CD1c-positive myeloid dendritic cell (primary cell): Measurements from ENCODE around the gene BICRAL.

Experiments used
- DNase-seq: peaks from one replicate; pipeline ENCODE4 v3.0.0-alpha.2; 2016; ENCODE audit errors: extremely low spot score

Gene BICRAL

DNA sequence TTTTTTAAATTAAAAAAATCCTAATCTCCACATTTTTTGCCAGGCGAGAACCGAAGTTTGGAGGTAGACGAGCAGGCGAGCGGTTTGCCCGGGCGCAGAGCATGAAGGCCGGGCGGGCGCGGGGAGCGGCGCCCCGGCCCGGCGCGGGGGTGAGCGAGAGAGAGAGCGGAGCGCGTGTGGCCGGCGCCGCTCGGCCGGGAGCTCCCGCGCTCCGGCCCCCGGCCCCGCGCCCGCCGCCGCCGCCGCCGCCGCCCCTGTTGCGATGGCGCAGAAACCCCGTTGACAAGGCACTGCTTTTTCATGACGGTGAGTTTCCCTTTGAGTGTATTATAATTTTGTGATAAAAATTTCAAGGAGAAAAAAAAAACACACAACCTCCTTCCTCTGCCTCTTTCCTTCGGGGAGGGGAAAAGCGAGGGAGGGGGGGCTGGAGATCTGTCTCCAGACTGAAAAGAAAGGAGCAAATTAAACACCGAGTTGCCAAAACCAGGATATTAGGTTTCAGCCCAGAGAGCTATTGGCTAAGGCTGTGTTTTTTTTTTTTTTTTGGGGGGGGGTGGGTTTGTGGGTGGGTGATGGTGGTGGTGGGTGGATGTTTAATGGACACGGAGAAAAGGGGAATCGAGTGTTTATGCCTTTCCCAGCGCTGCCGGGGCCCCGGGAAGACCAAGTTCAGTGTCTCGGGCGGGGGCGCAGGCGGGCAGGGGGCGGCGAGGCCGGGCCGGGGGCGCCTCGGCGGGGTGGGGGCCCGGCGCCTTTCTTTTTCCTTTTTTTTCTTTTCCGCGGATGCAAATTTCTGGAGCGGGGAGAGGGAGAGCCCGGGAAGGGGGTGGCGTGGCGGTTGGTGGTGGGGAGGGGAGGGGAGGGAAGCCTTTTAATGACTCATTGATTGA lies at the start of gene BICRAL:
Gene BICRAL (plus strand): TSS at position 257 of the 893 bp plus-strand sequence. CDS start 39,971 bp downstream, outside the sequence.
- peak; percentile 78 for DNase-seq

GRCh38 chr6:42733867-42734481 lies 47.9 kb upstream of the BICRAL start:
- peak; percentile 43 for DNase-seq

DNA sequence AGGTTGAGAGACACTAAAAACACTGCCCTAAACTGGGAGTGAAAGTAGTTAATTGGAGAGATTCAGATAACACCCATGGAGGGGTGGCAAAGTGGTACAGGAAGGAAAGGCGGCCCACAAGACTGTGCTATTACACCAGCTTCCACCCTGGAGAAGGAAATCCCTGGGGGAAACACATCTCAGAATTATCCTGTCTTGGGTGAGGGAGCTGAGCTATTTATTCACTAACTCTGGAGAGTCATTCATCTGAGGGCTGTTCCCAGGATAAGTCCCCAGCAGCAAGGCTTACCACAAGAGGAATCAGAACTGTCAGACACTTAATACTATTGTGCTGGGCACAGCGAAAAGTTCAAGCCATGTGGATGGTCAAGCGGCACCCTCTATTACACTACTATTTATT lies 45.9 kb upstream of the BICRAL start:
- DNase-seq, result no peak

DNA sequence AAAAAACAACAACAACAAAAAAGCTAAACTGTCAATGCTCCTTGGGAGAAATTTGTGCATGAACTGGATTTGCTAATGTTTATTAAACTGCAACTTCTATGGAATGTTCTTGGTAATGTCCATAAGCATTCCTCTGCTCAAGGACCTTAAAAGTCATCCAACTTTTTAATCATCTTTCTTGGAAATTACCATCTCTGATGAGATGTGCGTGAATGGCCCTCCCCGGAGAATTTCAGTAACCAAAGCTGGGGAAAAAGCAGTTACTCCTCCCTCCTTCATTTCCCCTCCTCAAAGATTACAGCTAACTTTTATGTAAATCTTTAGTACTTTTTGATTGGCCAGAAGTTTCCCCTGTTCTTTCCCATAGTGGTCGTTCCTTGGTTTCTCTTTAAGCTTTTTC lies 41.1 kb upstream of the BICRAL start:
- DNase-seq, result no peak

- no peak for DNase-seq
These were observed 39.5 kb upstream of the BICRAL start for GRCh38 chr6:42742116-42742894.

- DNase-seq, result no peak
These were observed 37.4 kb upstream of the BICRAL start for GRCh38 chr6:42744351-42744893.

GRCh38 chr6:42745083-42745639 lies 36.7 kb upstream of the BICRAL start:
- DNase-seq, result no peak

DNA sequence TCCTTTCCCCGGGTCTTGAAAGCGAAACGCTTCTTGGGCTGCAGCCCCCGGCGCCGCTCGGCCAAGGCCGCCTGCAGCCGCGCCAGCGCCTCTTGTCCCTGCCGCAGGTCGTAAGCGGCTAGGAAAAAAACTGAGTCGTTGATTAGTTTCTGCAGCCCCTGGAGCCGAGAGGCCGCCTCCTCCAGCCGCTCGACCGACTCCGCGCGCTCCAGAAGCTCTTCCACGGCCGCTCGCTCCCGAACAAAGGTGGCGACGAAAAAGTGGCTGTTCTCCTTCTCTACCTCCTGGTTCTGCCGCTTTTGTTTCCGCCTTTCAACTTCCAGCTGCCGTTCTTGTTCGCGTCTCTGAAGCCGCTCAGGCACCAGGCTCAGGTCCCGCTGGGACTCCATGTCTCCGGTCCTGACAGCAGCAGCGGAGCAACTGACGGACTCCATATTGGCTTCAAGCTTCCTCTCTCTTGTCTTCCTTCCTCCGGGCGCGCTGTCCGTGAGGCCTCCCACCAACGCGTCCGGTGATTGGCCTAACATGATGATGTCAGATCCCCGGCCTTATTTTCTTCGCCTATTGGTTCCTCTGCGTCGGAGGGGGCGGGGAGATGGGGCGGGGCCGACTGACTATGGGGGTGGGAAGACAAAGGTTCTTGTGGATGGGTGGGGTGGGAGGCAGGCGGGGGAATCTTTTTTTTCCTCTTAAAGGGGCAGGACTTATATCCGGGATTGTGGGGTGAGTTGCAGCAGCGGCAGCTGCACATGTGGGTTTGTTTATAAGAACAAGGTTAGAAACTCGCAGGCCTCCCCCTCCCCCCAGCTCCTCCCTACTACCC lies 36.0 kb upstream of the BICRAL start, which contains the start of gene TBCC:
Gene TBCC (minus strand): TSS at position 464 of the 823 bp plus-strand sequence. CDS start 30 bp downstream, at position 434.
- peak; percentile 98 for DNase-seq

- peak; percentile 88 for DNase-seq
These were observed 35.1 kb upstream of the BICRAL start for GRCh38 chr6:42746463-42747391.

DNA sequence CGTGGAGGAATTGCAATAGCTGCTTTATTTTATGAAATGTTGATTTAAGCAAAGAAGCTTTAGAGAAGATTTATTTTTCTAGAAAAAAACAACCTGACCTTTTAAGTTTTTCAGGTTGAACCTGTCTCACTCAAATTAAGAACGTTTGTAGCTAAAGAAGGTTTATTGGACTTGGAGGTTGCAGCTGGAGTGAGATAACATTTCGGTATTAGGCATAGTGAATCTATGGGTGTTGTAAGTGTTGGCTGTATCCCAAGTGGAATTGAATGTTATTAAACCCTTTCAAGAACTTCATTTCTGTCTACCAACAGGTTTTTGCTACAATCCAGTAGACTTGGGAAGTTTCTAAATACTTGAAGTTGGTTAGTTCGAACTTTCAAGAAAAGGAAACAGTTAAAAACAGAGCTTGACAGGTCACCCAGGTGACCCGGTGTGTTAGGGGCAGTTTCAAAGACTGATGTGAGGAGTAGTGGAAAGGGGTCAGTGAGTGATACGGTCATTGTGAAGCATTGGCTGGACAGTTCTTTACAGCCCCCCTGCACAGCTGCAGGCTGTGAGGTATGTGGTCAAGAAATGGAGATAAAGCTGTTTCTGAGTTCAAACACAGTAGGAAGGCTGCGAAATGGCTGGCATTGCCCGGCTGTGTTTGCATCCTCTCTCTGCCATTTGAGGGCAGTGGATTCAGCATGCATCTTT lies 33.5 kb upstream of the BICRAL start:
- no peak for DNase-seq

GRCh38 chr6:42751055-42751454 lies 30.8 kb upstream of the BICRAL start:
- peak; percentile 28 for DNase-seq

GRCh38 chr6:42754759-42755158 lies 27.1 kb upstream of the BICRAL start:
- no peak for DNase-seq

DNA sequence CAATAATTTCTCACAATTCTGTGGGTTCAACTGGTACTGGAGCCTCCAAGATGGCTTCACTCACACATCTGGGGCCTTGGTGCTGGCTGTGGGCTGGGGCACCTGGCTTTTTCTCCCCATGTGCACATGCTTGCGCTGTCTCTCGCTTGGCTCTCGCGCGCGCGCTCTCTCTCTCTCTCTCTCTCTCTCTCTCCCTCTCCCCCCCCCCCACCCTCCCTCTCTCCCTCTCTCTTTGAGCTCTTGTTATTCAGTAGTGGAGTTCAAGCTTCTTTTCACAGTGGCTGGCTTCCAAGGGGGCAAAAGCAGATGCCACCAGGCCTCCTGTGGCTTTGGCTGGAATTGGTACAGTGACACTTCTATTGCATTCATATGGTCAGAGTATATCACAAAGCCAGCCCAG lies 25.1 kb upstream of the BICRAL start:
- no peak for DNase-seq

DNA sequence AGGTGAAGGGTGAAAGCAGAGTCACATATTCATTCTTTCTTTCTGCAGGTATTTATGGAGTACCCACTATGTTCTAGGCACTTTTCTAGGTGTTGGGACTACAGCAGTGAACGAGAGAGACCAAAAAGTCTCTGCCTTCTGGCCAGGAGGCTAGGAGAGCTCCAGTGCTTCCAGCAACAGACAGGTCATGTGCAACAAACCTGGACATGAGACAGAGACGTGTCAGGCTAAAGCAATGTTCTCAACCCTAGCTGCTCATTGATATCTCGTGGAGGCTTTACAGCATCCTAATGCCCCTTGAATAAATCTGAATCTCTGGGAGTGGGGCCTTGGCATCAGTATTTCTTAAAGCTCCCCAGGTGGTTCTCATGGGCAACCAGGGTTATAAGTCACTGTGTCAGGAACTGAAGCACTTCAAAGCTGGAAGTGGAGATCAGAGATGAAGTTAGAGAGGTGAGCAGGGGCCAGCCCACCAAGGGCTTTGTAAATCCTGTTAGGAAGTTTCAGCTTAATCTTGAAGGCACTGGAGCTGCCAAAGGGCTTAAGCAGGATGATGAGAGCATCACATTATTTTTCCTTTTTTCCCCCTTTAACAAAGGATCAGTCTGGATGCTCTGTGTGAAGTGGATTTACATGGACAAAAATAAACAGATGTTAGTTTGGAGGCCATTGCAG lies 23.0 kb upstream of the BICRAL start:
- no peak for DNase-seq

- DNase-seq, result no peak
These were observed 20.4 kb upstream of the BICRAL start for GRCh38 chr6:42761287-42762067.

DNA sequence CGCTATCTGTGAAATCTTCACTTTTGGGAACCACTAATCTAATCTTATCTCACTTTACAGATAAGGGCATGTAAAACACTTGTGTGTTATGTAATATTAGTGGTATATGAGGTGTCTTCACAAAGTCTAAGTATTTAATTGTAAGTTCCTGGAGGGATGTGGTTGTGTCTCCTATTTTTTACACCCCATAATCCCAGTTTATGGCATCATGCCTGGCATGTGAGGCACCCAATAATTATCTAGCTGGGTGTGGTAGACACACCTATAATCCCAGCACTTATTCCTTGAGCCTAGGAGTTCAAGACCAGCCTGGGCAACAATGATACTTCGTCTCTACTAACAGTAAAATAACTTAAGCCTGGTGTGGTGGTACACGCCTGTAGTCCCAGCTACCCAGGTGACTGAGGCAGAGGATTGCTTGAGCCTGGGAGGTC lies 19.4 kb upstream of the BICRAL start:
- DNase-seq, result no peak

GRCh38 chr6:42762950-42763349 lies 18.9 kb upstream of the BICRAL start:
- DNase-seq, result no peak
